NCI-H2227 (cell line): ENCODE data around the gene PNLIPRP2.
A peak's percentile ranks its signal among the peaks of the same experiment; 100 is the strongest.

Experiments
- DNase-seq: peaks from one replicate; lab custom pipeline; 2025; ENCODE audit not compliant: unreplicated experiment; lab: John Stamatoyannopoulos, UW

Gene PNLIPRP2

GRCh38 chr10:116620423-116621400 lies at the start of gene PNLIPRP2:
Gene PNLIPRP2 (plus strand): TSS chr10:116620953.
- no peak for DNase-seq

- DNase-seq, result no peak
Observed at GRCh38 chr10:116574797-116575196, 46.0 kb upstream of the PNLIPRP2 start.

DNA sequence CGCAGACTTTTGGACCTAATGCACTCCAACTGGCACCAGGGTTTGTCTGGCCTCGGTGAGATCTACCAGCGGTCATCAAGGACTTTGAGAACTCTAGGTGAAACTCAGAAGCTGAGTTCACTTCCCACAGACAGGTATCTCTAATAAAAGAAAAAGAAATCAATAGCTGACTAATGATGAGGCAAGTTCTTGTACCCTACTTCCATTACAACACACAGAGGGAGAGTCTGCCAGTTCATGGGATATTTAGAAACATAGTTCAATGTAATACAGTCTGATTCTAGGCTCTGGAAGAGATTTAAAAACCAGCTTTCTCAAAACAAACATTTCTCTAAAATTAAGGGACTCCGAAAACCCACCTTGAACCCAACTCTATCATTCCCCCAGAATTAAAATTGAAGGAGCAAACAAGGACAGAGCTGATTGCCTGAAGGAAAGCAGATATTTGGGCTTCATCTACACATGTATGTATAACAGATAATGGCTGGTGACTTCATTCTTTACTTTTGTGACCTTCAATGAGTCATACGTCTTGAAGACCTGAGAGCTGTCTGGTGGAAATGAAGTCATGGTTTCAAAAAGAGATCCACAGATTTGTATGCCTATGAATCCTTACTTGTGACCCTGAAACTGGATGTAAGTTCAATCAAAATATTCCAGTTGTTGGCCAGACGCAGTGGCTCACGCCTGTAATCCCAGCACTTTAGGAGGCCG lies 32.7 kb upstream of the PNLIPRP2 start:
- DNase-seq, result no peak

DNA sequence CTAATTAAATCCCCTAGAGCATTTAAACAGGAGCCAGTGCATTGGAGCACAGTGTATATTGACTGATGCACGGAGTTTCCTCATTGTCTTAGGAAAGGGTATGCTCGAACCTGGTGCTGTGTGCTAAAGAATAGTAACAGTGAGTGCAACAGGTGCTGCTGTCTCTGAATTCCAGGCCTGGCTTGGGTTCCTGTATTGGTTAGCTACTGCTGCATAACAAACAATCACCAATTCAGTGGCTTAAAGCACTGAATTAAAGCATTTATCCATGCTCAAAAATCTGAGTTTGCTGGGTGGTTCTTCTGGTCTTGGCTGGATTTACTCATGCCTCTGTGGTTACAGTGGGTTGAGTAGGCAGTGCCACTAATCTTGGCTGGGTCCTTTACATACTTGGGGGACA lies 31.8 kb upstream of the PNLIPRP2 start:
- DNase-seq, result no peak

- DNase-seq, result no peak
Observed at GRCh38 chr10:116589926-116590325, 30.8 kb upstream of the PNLIPRP2 start.

DNA sequence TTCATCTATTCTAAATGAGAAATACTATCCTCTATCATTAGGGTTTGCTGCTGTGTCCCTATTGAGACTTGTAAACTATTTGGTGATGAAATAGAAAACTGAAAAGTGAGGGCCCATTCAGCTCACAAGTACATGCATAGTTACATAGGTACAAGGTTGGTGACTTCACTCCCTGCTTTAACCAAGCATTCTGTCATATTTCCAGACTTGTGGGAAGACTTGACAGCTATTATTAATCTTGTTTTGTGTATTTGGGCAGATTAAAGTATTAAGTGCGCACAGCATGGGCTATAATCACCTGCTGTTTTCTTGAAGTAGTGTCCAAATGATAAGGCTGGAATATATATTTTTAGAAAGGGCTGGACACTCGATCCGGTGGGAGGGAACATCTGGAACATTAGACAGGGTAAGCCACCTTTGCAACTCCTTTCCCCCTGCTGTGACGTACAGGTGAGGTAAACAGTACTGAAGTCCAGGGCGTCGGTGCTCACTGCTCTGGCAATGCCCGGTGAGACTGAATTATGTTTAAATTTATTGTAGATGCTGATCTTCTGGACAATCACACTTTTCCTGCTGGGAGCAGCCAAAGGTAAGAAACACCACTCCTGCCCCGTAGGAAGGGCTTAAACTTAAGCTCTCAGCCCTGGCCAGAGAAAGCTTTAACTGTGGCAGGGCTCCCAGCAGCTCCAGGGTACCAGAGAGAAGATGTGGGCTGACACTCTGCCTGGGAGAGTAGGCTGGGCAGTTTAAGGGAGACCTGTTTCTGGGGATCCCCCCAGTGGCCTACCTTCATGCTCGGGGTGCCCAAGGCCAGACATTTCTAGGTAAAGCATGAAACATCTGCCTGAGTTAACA lies 29.9 kb upstream of the PNLIPRP2 start, which contains the start of gene PNLIPRP1:
Gene PNLIPRP1, plus strand, starts transcription at position 370 of the 855 bp plus-strand sequence. Its CDS starts 171 bp downstream, at position 541.
- DNase-seq, result peak; percentile 5

- DNase-seq, result no peak
Observed at GRCh38 chr10:116593139-116593740, 27.5 kb upstream of the PNLIPRP2 start.

DNA sequence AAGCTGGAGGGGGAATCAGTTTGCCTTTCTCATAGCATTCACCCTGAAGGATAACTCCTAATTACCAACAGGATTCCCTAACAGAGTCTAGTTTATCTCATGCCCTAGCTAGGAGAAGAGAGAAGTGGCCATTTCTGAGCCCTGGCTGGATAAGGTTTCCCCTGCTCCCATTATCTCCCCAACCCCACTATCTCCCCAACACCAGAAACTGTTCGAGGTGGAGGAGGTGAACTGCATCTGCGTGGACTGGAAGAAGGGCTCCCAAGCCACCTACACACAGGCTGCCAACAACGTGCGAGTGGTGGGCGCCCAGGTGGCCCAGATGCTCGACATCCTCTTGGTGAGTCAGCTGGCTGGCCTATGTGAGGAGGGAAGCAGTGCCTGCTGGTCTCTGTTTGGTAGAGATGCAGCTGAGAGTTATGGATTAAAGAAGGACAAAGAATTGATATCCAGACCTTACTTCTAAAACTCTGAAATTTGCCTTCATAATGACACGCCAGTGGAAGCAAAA lies 26.2 kb upstream of the PNLIPRP2 start:
- DNase-seq, result no peak

DNA sequence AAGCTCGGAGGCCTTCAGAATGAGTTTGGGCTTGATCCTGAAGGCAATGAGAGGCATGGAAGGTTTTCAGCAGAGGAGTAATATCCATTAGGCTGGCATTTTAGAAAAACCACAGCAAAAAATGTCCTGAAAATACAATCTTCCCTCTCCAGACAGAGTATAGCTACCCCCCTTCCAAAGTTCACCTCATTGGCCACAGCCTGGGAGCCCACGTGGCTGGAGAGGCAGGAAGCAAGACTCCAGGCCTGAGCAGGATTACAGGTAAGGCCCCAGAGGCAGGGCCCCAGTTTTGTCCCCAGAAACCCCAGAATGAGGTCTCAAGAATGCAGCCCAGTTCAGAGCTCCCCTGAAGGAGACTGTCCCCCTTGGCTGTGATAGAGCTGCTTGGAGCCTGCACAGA lies 24.7 kb upstream of the PNLIPRP2 start:
- DNase-seq, result no peak

DNA sequence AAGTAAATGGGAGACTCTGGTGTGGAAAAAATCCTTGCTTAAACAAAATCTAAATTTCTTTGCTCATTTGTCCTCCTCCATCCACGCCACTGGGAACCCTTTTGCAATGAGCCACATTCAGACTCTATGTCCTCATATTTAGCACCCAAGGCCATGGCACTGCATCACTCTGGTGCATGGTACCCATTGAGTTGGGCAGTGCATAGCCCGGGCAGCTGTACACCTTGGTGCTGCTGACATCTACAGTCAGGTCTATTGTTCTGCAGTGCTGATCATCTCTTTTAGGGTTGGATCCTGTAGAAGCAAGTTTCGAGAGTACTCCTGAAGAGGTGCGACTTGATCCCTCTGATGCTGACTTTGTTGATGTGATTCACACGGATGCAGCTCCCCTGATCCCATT lies 23.2 kb upstream of the PNLIPRP2 start:
- no peak for DNase-seq

DNA sequence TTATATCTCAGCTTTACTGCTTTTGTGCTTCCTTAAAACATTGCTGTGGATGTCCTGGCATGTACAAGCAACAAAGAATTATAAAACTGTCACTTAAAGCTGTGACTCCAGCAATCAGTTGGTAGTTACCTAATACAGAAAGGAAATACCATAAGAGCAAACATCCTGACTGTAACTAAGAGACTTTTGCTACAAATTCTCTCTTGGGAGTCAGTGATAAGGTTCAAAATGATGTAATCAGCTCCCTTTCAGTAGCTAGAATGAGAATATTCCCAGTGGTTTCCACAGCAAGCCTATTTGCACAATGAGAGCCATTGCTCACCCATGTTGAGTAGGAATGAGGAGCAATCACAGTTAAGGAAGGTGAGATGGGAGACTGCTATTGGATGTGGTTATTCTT lies 22.4 kb upstream of the PNLIPRP2 start:
- DNase-seq, result no peak

DNA sequence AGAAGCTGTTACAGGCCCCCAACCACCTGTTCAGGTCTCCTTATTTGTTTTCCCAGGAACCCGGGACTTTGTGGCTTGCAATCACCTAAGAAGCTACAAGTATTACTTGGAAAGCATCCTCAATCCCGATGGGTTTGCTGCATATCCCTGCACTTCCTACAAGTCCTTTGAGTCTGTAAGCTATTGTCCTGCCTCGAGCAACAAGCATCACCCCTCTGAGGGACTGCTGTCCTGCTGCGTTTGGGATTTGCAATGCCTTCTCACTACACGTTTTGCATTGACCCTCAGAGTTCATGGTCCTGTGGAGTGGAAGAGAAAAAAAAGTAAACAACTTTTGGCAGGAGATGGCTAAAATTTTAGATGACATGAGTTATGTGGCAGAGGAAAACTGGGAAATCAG lies 20.8 kb upstream of the PNLIPRP2 start:
- no peak for DNase-seq

DNA sequence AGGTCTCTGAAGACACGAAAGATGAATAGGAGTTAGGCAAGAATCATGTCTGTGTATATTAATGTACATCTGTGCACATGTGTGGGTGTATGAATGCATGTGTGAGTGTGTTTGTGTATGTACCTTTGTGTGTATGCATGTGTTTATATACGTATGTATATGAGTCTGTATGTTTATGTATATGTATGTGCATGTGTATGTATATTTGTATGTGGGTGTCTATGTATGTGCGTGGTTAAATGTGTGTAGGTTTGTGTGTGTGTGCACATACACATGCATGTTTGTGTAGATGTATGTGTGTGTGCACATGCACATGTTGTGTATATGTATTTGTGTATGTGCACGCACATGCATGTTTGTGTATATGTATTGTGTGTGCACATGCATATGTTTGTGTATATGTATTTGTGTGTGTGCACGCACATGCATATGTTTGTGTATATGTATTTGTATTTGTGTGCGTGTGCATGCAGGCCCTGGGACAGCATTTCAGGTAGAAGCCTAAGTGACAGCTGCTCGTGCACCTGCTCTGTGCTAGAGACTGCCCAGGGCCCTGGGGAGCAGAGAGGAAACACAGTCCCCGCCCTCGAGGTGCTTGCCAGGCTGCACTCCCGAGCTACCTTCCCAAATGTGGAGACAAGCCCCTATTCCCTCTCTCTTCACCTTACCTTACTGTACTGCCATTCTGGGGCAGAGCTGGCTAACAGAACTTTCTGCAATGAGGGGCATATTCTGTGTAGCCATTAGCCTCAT lies 17.9 kb upstream of the PNLIPRP2 start:
- no peak for DNase-seq

- no peak for DNase-seq
Observed at GRCh38 chr10:116606061-116606483, 14.7 kb upstream of the PNLIPRP2 start.

DNA sequence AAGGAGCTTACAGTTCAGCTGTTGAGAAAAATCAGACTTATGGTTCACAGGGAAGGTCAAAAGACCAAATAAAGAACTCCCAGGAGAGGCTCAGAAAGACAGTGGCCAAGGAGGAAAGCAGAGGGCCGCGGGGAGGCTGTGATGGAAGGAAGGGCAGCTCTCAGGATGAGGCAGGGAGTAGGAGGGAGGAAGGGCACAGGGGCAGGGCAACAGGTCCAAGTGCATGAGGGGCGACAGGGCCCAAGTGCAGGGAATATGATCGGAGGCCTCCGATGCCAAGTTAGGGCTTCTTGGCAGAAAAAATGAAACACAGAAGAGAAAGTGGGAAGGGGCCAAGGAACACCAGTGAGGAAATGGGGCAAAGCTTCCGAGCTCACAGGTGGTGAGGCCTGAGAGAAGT lies 13.4 kb upstream of the PNLIPRP2 start:
- DNase-seq, result no peak

GRCh38 chr10:116608686-116609594 lies 11.8 kb upstream of the PNLIPRP2 start:
- DNase-seq, result no peak

DNA sequence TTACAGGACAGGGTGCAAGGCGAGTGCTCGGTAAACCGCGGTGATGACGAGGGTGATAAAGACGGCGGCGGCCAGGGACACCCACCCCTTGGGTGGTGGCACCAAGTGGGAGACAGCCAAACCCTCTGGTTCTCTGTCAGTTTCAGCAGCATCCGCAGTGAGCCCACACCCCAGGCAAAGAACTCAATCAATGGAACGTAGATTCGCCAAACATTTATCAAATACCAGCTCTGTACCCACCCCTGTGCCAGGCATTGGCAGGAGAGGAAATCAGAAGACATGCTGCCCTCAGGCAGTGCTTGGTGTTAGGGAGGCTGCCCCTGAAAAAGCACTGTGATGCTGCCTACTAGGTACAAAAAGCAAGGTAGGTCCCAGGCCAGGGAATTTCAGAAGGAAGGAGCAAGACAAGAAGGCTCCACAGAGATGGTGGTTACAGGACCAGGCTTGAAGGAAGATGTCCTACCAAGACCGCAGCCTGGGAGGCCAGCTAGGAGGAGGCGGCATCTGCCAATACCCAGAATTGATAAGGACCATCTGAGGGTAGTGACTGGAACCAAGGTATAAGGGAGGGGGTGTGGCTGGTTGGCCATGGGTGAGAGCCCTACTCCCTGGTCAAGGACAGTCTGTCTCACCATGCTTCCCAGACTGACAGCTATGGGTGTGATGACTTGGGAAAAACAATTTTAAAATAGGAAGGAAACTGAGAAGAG lies 10.2 kb upstream of the PNLIPRP2 start:
- no peak for DNase-seq

DNA sequence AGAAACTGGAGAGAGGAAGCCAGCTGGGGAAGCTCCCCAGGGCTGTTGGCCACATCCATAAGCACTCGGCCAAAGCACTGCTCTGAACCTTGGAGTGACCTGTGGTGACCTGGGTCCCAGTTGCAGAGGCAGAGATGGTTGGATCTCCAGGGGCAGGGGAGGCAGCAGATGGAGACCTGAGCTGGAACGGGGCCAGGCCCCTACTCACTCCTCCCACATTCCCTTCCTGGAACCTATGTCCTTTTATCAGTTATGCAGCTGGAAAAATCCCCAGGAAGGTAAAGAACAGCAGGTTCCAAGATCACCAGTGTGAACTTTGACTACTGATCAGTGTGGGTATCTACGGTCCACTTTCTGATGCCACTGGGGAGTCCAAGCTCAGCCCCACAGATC lies 9.6 kb upstream of the PNLIPRP2 start:
- no peak for DNase-seq
